SIG-M5 (cell line): Measurements from ENCODE around the gene FLT1.

Experiments
- DNase-seq: peaks from one replicate; lab custom pipeline; 2025; lab: John Stamatoyannopoulos, UW

FLT1 gene

DNA sequence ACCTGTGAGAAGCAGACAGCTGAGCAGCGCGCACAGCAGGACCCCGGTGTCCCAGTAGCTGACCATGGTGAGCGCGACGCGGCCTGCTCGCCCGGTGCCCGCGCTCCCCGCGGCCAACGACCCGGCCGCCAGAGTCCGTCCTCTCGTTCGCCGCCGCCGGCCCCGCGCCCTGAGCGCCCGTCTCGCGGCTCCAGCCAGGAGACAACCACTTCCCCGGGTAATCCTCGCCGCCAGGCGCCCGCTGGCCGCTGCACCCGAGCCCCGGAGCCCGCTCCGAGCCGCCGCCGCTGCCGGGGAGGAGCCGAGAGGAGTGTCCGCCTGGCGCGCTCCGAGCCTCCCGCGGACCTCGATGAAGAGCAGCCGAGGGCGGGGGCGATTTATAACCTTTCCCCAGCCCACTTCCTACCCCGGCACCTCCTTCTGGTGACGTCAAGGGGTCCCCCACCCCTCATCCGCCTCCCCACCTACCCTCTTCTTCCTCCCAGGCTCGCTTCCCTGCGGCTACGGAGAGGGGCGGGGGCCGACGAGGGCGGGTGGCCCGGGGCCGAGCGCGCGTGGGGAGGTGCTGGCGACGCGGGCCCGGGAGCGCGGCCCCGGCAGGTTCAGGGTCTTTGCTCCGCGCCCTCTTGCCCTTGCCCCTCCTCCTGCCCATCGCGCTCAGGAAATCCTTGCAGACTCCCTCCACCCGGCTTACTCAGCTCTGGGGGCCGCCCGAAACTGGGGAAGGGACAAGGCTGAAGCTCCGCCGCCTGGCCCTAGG is at the start of gene FLT1:
TSS of gene FLT1 (minus strand) at position 351 of the 760 bp plus-strand sequence. CDS start at position 66, 285 bp downstream.
- no peak for DNase-seq

DNA sequence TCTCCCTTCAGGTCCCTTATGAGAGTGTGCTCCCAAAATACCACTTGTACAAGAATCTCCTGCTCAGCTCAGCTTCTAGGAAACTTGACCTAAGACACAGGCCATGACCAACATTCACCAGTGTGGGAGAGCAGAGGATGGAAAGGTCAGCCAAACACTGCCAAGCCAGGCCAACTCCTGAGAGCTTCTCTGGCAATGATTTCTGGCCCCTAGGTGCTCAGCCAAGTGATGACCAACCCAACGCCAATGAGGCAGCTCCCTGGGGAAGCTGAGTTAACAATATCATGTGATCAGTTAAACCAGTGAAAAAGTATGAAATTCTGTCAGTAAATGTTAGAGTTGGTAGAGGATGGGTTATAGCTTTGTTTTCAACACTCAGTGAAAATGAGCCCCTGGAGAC is 49.1 kb upstream of the FLT1 start:
- DNase-seq, result no peak

DNA sequence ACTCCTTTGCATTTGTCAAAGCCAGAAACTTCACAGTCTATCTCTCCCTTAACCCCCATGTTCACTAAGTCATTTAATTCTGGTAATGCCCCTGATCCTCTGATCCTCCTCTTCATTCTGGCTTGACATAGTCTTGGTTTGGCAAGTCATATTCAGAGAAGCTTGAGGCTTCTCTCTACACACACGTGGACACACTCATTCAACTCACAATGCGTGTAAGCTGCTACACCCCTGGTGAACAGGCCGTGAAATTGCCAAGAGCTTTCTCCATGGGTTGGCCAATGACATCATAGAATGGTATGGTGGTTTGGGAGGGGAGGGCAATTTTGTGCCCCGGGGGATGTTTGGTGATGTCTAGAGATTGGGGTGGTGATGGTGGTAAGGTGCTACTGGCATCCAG is 47.9 kb upstream of the FLT1 start:
- no peak for DNase-seq

DNA sequence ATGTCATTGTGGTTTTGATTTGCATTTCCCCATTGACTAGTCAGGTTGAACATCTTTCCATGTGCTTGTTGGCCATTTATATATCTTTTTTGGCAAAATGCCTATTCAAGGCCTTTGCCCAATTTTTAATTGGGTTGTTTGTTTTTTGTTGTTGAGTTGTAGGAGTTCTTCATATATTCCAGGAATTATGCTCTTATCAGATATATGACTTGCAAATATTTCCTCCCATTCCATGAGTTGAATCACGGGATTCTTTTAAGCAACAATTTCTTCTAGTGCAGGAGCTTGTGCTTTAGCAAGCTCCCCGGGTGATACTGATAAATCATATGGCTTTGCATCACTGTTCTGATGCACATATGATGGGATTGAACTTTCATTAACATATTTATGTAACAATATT is 47.0 kb upstream of the FLT1 start:
- DNase-seq, result no peak

DNA sequence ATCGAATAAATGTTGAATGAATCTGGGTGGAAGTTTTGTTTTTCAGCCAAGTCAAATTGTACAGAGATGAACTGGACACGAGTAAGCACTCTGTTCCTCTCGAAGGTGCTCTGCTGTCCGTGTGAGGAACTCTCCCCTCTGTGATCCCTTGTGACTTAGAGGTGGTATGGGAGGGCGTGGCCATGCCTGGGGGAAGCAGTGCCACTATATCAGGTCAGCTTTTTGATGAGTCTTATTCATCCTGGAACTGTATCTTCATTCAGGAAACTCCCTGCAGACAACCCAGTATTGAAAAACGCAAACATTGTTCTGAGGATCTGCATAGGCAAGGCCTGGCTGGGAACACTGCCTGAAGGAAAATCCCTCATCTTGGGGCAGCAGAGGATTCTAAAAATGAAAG is 45.7 kb upstream of the FLT1 start:
- DNase-seq, result no peak

- no peak for DNase-seq
These were observed 44.8 kb upstream of the FLT1 start for GRCh38 chr13:28539625-28540286.

DNA sequence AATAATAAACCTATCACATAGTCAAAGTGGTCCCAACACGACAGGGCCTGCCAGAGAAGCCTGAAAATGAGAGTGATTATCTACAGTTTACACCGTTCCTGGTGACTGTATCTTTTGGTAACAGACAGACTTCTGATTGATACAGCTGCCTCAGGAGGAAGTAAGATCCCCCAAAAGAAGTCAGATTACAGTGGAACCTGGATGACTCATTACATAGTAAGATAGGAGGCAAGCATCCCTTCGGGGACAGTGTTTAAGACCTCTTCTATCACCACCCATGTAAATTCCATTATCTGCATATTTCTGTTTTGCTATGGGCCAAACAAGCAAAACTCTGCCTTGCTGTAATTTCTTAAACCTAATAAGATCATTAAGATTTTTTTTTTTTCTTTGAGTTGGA is 44.0 kb upstream of the FLT1 start:
- no peak for DNase-seq

DNA sequence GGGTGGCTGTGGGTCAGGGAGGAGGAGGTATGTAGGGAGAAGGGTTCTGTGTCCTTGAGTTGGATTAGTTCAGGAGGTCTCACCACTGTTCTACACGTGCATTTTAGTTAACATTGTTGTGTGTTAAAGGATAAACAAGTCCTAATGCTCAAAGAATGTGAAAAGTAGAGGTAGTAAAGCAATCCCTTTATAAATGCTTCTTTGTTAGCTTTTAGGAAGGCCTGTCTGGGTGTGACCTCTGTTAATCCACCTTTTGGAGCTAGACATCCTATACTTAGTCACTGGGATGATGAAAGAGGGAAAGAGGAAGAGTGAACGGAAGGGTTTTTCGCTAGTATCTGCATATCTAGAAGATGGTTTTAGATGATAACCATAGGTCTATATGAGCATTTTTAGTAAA is 42.2 kb upstream of the FLT1 start:
- no peak for DNase-seq

- no peak for DNase-seq
These were observed 41.4 kb upstream of the FLT1 start for GRCh38 chr13:28536371-28536770.

DNA sequence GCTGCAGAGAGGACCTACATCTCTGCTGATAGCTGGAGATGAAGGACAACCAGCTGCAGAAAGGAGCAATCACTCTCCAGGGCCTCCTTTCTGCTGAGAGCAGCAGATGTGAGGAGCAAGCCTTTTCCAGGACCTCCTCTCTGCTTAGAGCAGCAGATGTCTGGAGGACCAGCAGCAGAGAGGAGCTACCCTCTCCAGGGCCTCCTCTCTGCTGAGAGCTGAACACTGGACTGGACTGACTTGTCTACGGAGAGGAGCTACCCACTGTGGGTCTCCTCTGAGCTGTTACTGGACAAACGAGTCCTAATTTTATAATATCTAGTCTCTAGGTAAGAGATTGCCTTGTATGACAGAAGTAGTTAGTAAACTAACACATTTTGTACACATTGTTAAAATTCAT is 40.8 kb upstream of the FLT1 start:
- DNase-seq, result no peak

- no peak for DNase-seq
These were observed 39.9 kb upstream of the FLT1 start for GRCh38 chr13:28534801-28535200.

DNA sequence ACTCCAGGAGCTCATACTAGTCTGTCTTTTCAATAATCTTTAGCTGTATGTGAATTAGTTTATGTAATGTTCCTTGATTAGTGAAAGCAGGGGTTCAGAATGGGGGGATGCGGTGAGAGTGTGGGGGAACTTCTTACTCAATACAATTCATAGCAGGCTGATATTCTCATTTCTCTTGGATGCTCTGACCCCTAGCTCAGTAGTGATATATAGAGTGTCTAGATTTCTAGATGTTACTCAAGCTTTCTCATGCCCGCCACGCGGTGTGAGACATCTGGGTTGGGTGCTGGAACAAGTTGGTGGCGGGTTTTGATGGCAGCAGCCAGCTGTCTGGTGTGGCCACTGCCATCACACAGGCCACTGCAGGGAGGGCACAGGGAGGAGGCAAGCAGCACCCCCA is 39.3 kb upstream of the FLT1 start:
- no peak for DNase-seq

DNA sequence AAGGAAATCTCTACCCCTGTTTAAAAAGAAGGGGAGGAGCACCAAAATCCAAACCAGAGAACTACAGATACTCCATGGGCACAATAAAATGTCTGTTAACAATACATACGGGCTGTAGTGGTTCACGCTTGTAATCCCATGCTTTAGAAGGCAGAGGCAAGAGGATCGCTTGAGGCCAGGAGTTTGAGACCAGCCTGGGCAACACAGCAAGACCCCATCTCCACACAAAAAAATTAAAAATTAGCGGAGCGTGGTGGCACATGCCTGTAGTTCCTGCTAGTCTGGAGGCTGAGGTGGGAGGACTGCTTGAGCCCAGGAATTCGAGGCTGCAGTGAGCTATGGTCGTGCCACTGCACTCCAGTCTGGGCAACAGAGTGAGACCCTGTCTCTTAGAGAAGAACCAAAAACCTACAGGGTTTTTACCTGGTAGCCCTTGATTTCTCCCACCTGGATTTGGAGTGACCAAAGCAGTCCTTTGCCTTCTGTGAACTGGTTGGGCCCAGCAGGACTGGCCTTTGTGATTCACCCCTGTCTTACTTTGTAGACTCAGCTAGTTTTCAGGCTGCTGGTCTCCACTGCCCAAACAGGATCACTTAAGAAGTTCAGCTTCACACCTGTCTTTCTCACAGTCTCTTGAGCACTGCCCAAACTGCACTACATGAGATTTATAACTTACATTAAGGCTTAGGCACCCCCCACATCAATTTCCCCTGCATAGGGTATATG is 38.7 kb upstream of the FLT1 start:
- no peak for DNase-seq

DNA sequence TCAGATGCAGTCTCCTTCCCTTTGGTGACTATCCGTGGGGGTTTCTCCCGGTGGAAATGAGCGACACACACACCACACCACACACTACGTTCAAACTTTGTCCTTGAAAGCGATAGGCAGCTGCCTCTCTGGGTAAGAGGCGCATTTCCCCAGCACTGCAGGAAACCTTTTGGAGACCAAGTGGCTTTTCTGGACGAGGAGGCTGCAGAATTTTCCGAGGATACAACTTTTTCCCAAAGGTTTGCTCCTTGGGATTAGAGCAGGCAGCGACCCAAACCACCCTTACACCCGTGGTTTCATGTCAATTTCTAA is 38.2 kb upstream of the FLT1 start:
- DNase-seq, result no peak

DNA sequence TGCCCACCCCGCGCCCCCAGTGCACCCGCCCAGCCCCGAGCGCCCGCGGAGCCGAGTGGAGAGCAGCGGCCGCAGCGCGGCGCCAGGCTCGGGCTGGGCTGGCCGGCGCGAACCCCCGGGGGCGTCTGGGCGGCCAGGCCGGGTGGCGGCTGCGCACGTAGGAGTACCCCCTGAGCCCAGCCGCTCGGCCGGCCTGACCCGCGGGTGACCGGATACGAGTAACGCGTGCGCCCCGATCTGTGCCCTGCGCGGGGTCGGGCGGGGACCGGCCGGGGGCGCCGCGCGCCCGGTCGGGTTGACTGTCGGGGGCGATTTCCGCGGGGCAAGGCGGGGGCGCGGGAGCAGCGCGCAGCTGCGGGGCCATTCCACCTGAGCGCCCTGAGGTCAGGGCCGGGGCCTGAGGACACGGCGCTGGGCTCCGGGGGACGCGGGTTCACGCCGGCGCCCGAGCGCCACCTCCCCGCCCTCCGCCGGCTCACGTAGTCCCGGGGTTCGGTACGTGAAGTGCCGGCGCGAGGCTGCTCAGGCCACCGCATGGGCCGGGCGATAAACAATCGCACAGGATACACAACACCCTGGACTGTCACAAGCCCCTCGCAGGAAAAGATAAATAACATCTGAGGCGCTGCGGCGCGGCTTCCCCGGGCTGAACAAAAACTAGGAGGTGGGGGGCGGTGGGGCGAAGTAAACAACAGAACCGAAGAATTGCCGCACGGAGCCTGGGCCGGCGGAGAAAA is 37.6 kb upstream of the FLT1 start:
- DNase-seq, result no peak

GRCh38 chr13:28531845-28532387 is 37.0 kb upstream of the FLT1 start:
- no peak for DNase-seq

- DNase-seq, result no peak
These were observed 36.3 kb upstream of the FLT1 start for GRCh38 chr13:28531077-28531844.

GRCh38 chr13:28530729-28531076 is 35.8 kb upstream of the FLT1 start:
- no peak for DNase-seq

GRCh38 chr13:28529836-28530235 is 34.9 kb upstream of the FLT1 start:
- DNase-seq, result no peak

GRCh38 chr13:28528848-28529247 is 33.9 kb upstream of the FLT1 start:
- no peak for DNase-seq

DNA sequence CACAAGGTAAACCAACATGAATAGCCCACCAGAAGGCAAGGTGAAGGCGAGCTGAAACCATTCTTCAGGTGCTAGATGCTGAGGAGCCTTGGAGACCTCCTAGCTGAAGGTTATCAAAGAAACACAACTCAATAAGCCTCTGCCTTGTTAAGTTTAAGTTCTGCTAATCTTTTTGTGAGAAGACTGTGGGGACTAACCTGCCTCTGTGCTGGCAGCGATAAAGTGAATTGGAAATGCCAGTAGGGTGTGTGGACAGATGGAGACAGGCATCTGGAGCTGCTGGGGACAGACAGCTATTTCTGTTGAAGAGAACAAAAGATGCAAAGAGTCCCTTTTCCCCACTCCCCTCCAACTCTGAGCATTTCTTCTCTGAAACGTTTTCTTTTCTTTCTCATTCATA is 33.5 kb upstream of the FLT1 start:
- no peak for DNase-seq

GRCh38 chr13:28527629-28528028 is 32.7 kb upstream of the FLT1 start:
- DNase-seq, result peak; percentile 42
